K562 (cell line): Measurements from ENCODE around the gene PTPRC. TPM values are rescaled to one million over a fixed set of nuclear protein-coding genes. Genes with fewer than 3 reads are reported as not detected.

Source experiments
- ATAC-seq: fragments of 200-7000 bp; cut with Tn5 transposase; 3 replicates; pipeline ENCODE4 v1.9.1; 2020; ENCODE audit warnings: moderate library complexity
- BruUV-seq: library from RNA; stranded (reverse); fragments of 400-500 nt; replicated peaks from 2 replicates; lab custom pipeline; 2021; lab: Mats Ljungman, UMichigan
- CTCF ChIA-PET: fragments of 300-600 bp; formaldehyde crosslinking; extraction: SDS; loops from one replicate; lab custom pipeline; 2021; ENCODE audit warnings: low intra/inter-chr PET ratio; lab: Yijun Ruan, JAX
- POLR2A ChIA-PET: fragments of 300-600, 350-650 bp; sonication (Branson Sonifier 250); formaldehyde crosslinking; extraction: SDS; loops from one replicate; lab custom pipeline; 2021; ENCODE audit warnings: antibody characterized with exemption, inconsistent platforms; lab: Yijun Ruan, JAX
- DNase-seq, 4 experiments: peaks; one replicate each; pipeline versions ENCODE4 v3.0.0 to v3.0.0-alpha.2; 2011 to 2018; ENCODE audit warnings: low spot score in 3 of 4, mixed read lengths in 3 of 4; ENCODE audit errors: extremely low read depth in 1 of 4
- FAIRE-seq: peaks from 2 replicates; lab custom pipeline; 2011; peaks lifted over from hg19 to GRCh38; lab: Jason Lieb, UNC
- H2AFZ ChIP-seq: 2 replicates; pipeline ENCODE4 v1.6.0; 2011; ENCODE audit warnings: low read depth, low read length, control low read depth, inconsistent platforms
- H3K27ac ChIP-seq: fragments of 200-600 bp; 3 replicates; pipeline ENCODE4 v1.8.0; 2011; ENCODE audit warnings: low read depth, mild to moderate bottlenecking, control low read depth, inconsistent platforms, low read length, moderate library complexity, mixed read lengths; ENCODE audit errors: extremely low read depth
- H3K27me3 ChIP-seq, 2 experiments: fragments of 300-600 bp in 1 of 2; 2 replicates in 1 of 2; 3 replicates in 1 of 2; pipeline versions ENCODE4 v1.6.0 to v1.8.0; 2011; ENCODE audit warnings: inconsistent platforms in 2 of 2, low read length in 2 of 2, mild to moderate bottlenecking in 1 of 2, mixed read lengths in 1 of 2, moderate library complexity in 1 of 2; ENCODE audit not compliant: control insufficient read depth in 2 of 2, insufficient read depth in 2 of 2
- H3K36me3 ChIP-seq: fragments of 300-600 bp; 3 replicates; pipeline ENCODE4 v1.8.0; 2011; ENCODE audit warnings: mild to moderate bottlenecking, low read length, inconsistent platforms; ENCODE audit not compliant: control insufficient read depth, insufficient read depth
- H3K4me1 ChIP-seq, 2 experiments: fragments of 200-600 bp in 1 of 2; replicated peaks in 1 of 2; 2 replicates in 1 of 2; 3 replicates in 1 of 2; pipeline versions ENCODE4 v1.5.1 to v1.8.0; 2011; ENCODE audit warnings: inconsistent platforms in 2 of 2, low read length in 2 of 2, mild to moderate bottlenecking in 1 of 2, mixed read lengths in 1 of 2, moderate library complexity in 1 of 2; ENCODE audit not compliant: control insufficient read depth in 2 of 2, insufficient read depth in 2 of 2
- H3K4me2 ChIP-seq: 2 replicates; pipeline ENCODE4 v1.6.1; 2011; ENCODE audit warnings: low read length, control low read depth, inconsistent platforms, mixed read lengths; ENCODE audit not compliant: insufficient read depth
- H3K4me3 ChIP-seq: fragments of 200-600 bp; sonication (generic), shearing (Covaris generic); 2 replicates; pipeline ENCODE4 v1.5.1; 2016; ENCODE audit warnings: control low read depth, inconsistent platforms
- H3K79me2 ChIP-seq: fragments of 200-600 bp; 3 replicates; pipeline ENCODE4 v1.8.0; 2011; ENCODE audit warnings: low read length, inconsistent platforms; ENCODE audit not compliant: control insufficient read depth, insufficient read depth
- H3K9ac ChIP-seq, 2 experiments: 2 replicates each; pipeline versions ENCODE4 v1.6.0 to v1.6.1; 2011; ENCODE audit warnings: low read depth in 2 of 2, low read length in 2 of 2, control low read depth in 1 of 2, inconsistent platforms in 1 of 2, mild to moderate bottlenecking in 1 of 2, mixed read lengths in 1 of 2; ENCODE audit not compliant: insufficient read depth in 1 of 2
- H3K9me1 ChIP-seq: one replicate; pipeline ENCODE4 v1.6.0; 2011; ENCODE audit warnings: inconsistent platforms, mild to moderate bottlenecking, low read length, moderate library complexity; ENCODE audit not compliant: control insufficient read depth, insufficient read depth
- H3K9me3 ChIP-seq: replicated peaks from 2 replicates; pipeline ENCODE4 v1.5.1; 2011; ENCODE audit warnings: low read depth, low read length, inconsistent platforms; ENCODE audit not compliant: control insufficient read depth, insufficient read depth
- H4K20me1 ChIP-seq: replicated peaks from 2 replicates; pipeline ENCODE4 v1.6.1; 2011; ENCODE audit warnings: low read length, inconsistent platforms, mixed read lengths; ENCODE audit not compliant: control insufficient read depth, insufficient read depth
- CEBPB ChIP-seq: fragments of 450-650 bp; IDR thresholded peaks from 2 replicates; pipeline ENCODE4 v1.6.1; 2016; ENCODE audit warnings: missing genetic modification characterization, missing compliant biosample characterization
- CREM ChIP-seq: IDR thresholded peaks from 2 replicates; pipeline ENCODE4 v1.6.1; 2014; ENCODE audit warnings: antibody characterized with exemption, low read depth
- FOXA1 ChIP-seq: fragments of 450-650 bp; IDR thresholded peaks from 2 replicates; pipeline ENCODE4 v1.6.1; 2016; ENCODE audit warnings: mild to moderate bottlenecking, borderline replicate concordance
- HSF4 ChIP-seq: fragments of 250-450 bp; sonication (Bioruptor Pico); IDR thresholded peaks from 2 replicates; pipeline ENCODE4 v2.1.2; 2022; ENCODE audit warnings: mild to moderate bottlenecking, moderate library complexity, borderline replicate concordance
- NR2C2 ChIP-seq, 2 experiments: fragments of 200-800 bp in 1 of 2; sonication (Bioruptor generic) in 1 of 2; sonication (generic) in 1 of 2; formaldehyde crosslinking in 1 of 2; IDR thresholded peaks; 2 replicates each; pipeline versions ENCODE4 v1.6.1 to v1.8.0; 2016 to 2022; ENCODE audit warnings: mild to moderate bottlenecking in 1 of 2, missing compliant biosample characterization in 1 of 2, missing genetic modification characterization in 1 of 2, missing genetic modification reagents in 1 of 2
- RCOR1 ChIP-seq, 2 experiments: IDR thresholded peaks; 2 replicates each; pipeline ENCODE4 v1.6.1; 2012; ENCODE audit warnings: low read depth in 2 of 2, low read length in 2 of 2, borderline replicate concordance in 1 of 2, improper control_type of control experiment in 1 of 2
- SPI1 ChIP-seq: IDR thresholded peaks from 2 replicates; pipeline ENCODE4 v1.6.1; 2011; ENCODE audit warnings: low read depth, low read length, control low read depth, borderline replicate concordance
- SUPT5H ChIP-seq: fragments of 450-650 bp; IDR thresholded peaks from 2 replicates; pipeline ENCODE4 v1.6.1; 2016
- TBP ChIP-seq: optimal IDR thresholded peaks from 2 replicates; pipeline ENCODE3; 2011; ENCODE audit warnings: low read depth, low read length, improper control_type of control experiment
- TFAM ChIP-seq: fragments of 250-450 bp; sonication (Bioruptor Pico); conservative IDR thresholded peaks from 2 replicates; pipeline ENCODE4 v1.5.0; 2021; ENCODE audit warnings: mild to moderate bottlenecking, moderate library complexity
- TRIM28 ChIP-seq: fragments of 450-650 bp; IDR thresholded peaks from 2 replicates; pipeline ENCODE4 v1.6.1; 2017
- ZC3H8 ChIP-seq: fragments of 450-650 bp; IDR thresholded peaks from 2 replicates; pipeline ENCODE4 v1.6.1; 2017
- ZFP36 ChIP-seq: fragments of 150-350 bp; IDR thresholded peaks from 2 replicates; pipeline ENCODE4 v1.6.1; 2018; ENCODE audit warnings: low read length, low read depth; ENCODE audit not compliant: partially characterized antibody
- WGBS: fragments of 100-300 bp; shearing (Covaris generic); methylation state at CpG from one replicate; pipeline ENCODE4 v1.1.6; 2016; ENCODE audit warnings: low coverage, mixed read lengths; ENCODE audit not compliant: insufficient coverage; ENCODE audit errors: missing lambda C conversion rate; 5-methylcytosine and 5-hydroxymethylcytosine counted together
- in situ Hi-C: fragments of 300-500 bp; cut with MboI; formaldehyde crosslinking; loops from 4 replicates; pipeline ENCODE4 v1.15.0; 2018; ENCODE audit warnings: inconsistent platforms, mixed read lengths
- intact Hi-C: fragments of 100-400 bp; cut with micrococcal nuclease; formaldehyde crosslinking; loops from 2 replicates; pipeline ENCODE4 v1.14.2; 2022
- polyA plus RNA-seq, 8 experiments: library from polyadenylated mRNA; depleted of rRNA in 4 of 8; stranded (reverse) in 5 of 8; unstranded in 3 of 8; fragments of >200 nt; fragmentation: Nextera tagmentation in 2 of 8; fragmentation: Illumina TruSeq in 1 of 8; extraction: Ambion mirVana in 2 of 8; extraction: Trizol in 1 of 8; gene quantifications; 2 replicates each; pipeline versions ENCODE4 v1.2.1 to v1.2.3, GENCODE V29; 2011 to 2014; ENCODE audit warnings: inconsistent platforms in 1 of 8, missing spikeins in 1 of 8
- total RNA-seq, 7 experiments: library from RNA; depleted of rRNA in 6 of 7; stranded (reverse); fragments of >200 nt in 6 of 7; fragmentation: Illumina TruSeq in 2 of 7; extraction: Trizol in 2 of 7; gene quantifications; 2 replicates each; pipeline versions ENCODE4 v1.2.1 to v1.2.3, GENCODE V29; 2011 to 2021; ENCODE audit warnings: low replicate concordance in 1 of 7
- TF ChIP-seq, protein P1 (sequence below): fragments of 450-650 bp; IDR thresholded peaks from 2 replicates; pipeline ENCODE4 v1.6.1; 2016
- TF ChIP-seq, protein P2 (sequence below): sonication (generic); formaldehyde crosslinking; IDR thresholded peaks from 2 replicates; pipeline ENCODE4 v1.8.1; 2023; ENCODE audit warnings: mild to moderate bottlenecking, missing genetic modification reagents

Gene PTPRC
- total and polyA plus RNA-seq, 9 of the 15 experiments (the other 6 are each of a cell fraction or from before 2014, with no cell fraction given): 7.1 to 107 (median 62.9) TPM

DNA sequence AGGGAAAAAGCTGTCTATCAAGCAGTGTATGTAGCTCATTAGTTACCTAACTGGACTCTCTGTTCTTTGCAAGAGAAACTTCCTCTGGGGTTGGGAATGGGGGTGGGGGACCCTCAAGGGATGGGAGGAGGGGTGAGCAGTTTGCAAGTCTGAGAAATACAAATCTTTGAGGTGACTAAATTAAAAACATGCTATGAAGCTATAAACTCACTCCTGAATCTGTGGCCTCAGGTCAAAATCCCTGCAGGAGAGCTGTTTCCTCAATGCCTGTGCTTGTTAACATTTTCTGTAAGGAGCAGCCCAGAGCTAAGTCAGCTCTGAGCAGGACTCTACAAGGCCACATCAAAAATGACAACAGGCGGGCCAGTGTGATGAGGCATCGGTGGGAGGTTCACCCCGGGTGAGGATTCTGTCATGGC, 32.8 kb upstream of the PTPRC start:
- Histone ChIP-seq H3K27me3 (no peaks in the 10 kb centered on the region), H3K9me3 (no peaks in the 10 kb centered on the region), H3K4me2 (no peak overlapping the region), H3K4me1 (peaks cover 3 to 25% of the 10 kb centered on the region in 2 experiments; a peak in 4 of 5 replicates), H3K4me3 (no peak overlapping the region), H2AFZ (peak overlapping the region; percentile 47; the same call in 1 of the 2 replicates), H3K9me1 (no peaks in the 10 kb centered on the region), H3K9ac (no peak overlapping the region; a peak in 1 of 4 replicates), H3K36me3 (no peaks in the 10 kb centered on the region), H3K79me2 (no peaks in the 10 kb centered on the region), H4K20me1 (no peaks in the 10 kb centered on the region), H3K27ac (peak overlapping the region; percentile 61; the same call in 1 of the 3 replicates)
- BruUV-seq: no TSS peak
- ChIA-PET POLR2A (interaction anchor here (0.7 to 1.5 kb wide), 2 partner anchors 8 to 15 kb away, joined by 3 to 5 read pairs; no protein-coding TSS in a partner anchor), CTCF (no interaction called here)
- intact Hi-C loops (no loop called here), in situ Hi-C loops (no loop called here)
- FAIRE-seq: no peak
- 22% methylated on average over 3 of the region's 3 CpGs for WGBS
- no peak for DNase-seq
- TF ChIP-seq CREM (no peak), CEBPB (no peak)
- TF ChIP-seq, protein P1, sequence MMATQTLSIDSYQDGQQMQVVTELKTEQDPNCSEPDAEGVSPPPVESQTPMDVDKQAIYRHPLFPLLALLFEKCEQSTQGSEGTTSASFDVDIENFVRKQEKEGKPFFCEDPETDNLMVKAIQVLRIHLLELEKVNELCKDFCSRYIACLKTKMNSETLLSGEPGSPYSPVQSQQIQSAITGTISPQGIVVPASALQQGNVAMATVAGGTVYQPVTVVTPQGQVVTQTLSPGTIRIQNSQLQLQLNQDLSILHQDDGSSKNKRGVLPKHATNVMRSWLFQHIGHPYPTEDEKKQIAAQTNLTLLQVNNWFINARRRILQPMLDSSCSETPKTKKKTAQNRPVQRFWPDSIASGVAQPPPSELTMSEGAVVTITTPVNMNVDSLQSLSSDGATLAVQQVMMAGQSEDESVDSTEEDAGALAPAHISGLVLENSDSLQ: 0 out of 2 replicates have a peak, but pooled peaks have one; percentile 26
- peak; percentile 57 for ATAC-seq

GRCh38 chr1:198607714-198608113, 31.1 kb upstream of the PTPRC start:
- 35% methylated on average over 2 of the region's 2 CpGs for WGBS
- DNase-seq: no peak
- Histone ChIP-seq H3K79me2 (no peaks in the 10 kb centered on the region), H4K20me1 (no peaks in the 10 kb centered on the region), H3K27me3 (no peaks in the 10 kb centered on the region), H3K4me3 (no peak overlapping the region), H3K4me2 (no peak overlapping the region), H3K9me1 (no peaks in the 10 kb centered on the region), H3K27ac (no peak overlapping the region), H3K9ac (no peak overlapping the region), H3K9me3 (no peaks in the 10 kb centered on the region), H3K4me1 (peaks cover 3 to 23% of the 10 kb centered on the region in 2 experiments; a peak in 4 of 5 replicates), H3K36me3 (no peaks in the 10 kb centered on the region), H2AFZ (no peak overlapping the region)
- in situ Hi-C loops: no loop called here
- ChIA-PET CTCF (no interaction called here), POLR2A (no interaction called here)
- FAIRE-seq: no peak
- no peak for ATAC-seq
- BruUV-seq: no TSS peak
- intact Hi-C loops: no loop called here
- TF ChIP-seq FOXA1: no peak
- TF ChIP-seq TBP: no peak
- TF ChIP-seq HSF4 (CRISPR knock-in tag): no peak
- TF ChIP-seq RCOR1 (IDR thresholded peaks at IDR 0.05; ENCODE audit: borderline replicate concordance in 1 of 2, low read depth in 2 of 2, low read length in 2 of 2): no peak
- no peak for TF ChIP-seq ZFP36
- TF ChIP-seq TFAM (CRISPR knock-in tag): no peak
- no peak for TF ChIP-seq SPI1
- no peak for TF ChIP-seq NR2C2 (CRISPR knock-in tag; IDR thresholded peaks at IDR 0.05)
- no peak for TF ChIP-seq NR2C2 (tag; IDR thresholded peaks at IDR 0.05)
- no peak for TF ChIP-seq TRIM28
- TF ChIP-seq SUPT5H: no peak
- no peak for TF ChIP-seq ZC3H8
- TF ChIP-seq, protein P2, sequence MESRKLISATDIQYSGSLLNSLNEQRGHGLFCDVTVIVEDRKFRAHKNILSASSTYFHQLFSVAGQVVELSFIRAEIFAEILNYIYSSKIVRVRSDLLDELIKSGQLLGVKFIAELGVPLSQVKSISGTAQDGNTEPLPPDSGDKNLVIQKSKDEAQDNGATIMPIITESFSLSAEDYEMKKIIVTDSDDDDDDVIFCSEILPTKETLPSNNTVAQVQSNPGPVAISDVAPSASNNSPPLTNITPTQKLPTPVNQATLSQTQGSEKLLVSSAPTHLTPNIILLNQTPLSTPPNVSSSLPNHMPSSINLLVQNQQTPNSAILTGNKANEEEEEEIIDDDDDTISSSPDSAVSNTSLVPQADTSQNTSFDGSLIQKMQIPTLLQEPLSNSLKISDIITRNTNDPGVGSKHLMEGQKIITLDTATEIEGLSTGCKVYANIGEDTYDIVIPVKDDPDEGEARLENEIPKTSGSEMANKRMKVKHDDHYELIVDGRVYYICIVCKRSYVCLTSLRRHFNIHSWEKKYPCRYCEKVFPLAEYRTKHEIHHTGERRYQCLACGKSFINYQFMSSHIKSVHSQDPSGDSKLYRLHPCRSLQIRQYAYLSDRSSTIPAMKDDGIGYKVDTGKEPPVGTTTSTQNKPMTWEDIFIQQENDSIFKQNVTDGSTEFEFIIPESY (CRISPR knock-in tag): no peak
